Right lobe of liver (tissue), 4 donors: ENCODE data around the gene CDH4.

Experiments used
- POLR2A ChIP-seq: fragments of 450-650 bp; IDR thresholded peaks from one replicate; pipeline ENCODE4 v1.6.1; 2017; ENCODE audit warnings: antibody characterized with exemption, mild to moderate bottlenecking
- TF ChIP-seq, protein P1 (sequence below), 4 donors: fragments of 200-600 bp in 3 of 4; fragments of 450-650 bp in 1 of 4; IDR thresholded peaks; one replicate each; pipeline versions ENCODE4 v1.5.1 to v1.8.0; 2016 to 2022; ENCODE audit warnings: antibody characterized with exemption in 4 of 4, mild to moderate bottlenecking in 2 of 4
- donor health status: DM: no; HTN: no; CAD: no.
- donor health status: DM: no; HTN: no; CAD: no.
- donor health status: DM: no; HTN: yes; CAD: no.

DNA sequence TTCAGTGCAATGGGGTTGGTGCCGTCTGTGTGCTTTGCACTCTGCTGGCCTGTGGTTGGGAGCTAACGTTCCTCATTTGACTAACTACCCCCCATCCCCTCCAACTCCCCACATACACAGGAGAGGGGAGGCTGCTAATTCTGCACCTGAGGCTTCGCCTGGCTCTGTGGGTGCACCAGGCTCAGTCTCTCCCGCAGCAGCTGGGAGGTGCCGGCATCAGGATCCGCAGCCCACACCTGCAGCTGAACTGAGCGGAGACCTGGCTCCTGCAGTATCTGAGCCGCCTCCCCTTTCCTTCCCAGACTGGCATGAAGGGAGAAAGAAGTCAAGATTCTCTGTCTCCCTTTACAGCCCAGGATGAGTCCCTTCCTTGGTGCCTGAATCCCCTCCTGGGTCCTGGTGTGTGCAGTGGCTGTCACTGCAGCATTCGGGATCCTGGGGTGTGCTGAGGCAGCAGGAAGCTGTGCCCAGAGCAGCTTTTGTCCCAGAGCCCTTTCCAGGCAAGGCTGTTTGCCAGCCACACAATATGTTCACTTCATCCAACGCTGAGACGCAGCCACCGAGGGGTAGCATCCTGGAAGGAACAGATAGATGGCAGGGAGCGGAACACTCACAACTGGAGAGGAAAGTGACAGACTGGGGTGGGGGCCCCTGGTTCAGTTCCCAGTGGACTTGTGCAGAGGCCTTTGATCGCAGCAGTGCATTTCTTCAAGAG, 70.2 kb downstream of the CDH4 start:
- TF ChIP-seq, protein P1, sequence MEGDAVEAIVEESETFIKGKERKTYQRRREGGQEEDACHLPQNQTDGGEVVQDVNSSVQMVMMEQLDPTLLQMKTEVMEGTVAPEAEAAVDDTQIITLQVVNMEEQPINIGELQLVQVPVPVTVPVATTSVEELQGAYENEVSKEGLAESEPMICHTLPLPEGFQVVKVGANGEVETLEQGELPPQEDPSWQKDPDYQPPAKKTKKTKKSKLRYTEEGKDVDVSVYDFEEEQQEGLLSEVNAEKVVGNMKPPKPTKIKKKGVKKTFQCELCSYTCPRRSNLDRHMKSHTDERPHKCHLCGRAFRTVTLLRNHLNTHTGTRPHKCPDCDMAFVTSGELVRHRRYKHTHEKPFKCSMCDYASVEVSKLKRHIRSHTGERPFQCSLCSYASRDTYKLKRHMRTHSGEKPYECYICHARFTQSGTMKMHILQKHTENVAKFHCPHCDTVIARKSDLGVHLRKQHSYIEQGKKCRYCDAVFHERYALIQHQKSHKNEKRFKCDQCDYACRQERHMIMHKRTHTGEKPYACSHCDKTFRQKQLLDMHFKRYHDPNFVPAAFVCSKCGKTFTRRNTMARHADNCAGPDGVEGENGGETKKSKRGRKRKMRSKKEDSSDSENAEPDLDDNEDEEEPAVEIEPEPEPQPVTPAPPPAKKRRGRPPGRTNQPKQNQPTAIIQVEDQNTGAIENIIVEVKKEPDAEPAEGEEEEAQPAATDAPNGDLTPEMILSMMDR (IDR thresholded peaks at IDR 0.05): no peak
- no peak for TF ChIP-seq POLR2A
